GM19035 (cell line): Measurements from ENCODE around the gene SETD2.
"Not testable (repeated sequence)": the region's sequence is repeated elsewhere in the genome, so short reads cannot be mapped to it uniquely, and the experiment has no call there.

Source experiments
- ATAC-seq: cut with Tn5 transposase; IDR thresholded peaks from one replicate; pipeline ENCODE4 v1.9.1; 2021; ENCODE audit not compliant: unreplicated experiment

SETD2 gene, protein sequence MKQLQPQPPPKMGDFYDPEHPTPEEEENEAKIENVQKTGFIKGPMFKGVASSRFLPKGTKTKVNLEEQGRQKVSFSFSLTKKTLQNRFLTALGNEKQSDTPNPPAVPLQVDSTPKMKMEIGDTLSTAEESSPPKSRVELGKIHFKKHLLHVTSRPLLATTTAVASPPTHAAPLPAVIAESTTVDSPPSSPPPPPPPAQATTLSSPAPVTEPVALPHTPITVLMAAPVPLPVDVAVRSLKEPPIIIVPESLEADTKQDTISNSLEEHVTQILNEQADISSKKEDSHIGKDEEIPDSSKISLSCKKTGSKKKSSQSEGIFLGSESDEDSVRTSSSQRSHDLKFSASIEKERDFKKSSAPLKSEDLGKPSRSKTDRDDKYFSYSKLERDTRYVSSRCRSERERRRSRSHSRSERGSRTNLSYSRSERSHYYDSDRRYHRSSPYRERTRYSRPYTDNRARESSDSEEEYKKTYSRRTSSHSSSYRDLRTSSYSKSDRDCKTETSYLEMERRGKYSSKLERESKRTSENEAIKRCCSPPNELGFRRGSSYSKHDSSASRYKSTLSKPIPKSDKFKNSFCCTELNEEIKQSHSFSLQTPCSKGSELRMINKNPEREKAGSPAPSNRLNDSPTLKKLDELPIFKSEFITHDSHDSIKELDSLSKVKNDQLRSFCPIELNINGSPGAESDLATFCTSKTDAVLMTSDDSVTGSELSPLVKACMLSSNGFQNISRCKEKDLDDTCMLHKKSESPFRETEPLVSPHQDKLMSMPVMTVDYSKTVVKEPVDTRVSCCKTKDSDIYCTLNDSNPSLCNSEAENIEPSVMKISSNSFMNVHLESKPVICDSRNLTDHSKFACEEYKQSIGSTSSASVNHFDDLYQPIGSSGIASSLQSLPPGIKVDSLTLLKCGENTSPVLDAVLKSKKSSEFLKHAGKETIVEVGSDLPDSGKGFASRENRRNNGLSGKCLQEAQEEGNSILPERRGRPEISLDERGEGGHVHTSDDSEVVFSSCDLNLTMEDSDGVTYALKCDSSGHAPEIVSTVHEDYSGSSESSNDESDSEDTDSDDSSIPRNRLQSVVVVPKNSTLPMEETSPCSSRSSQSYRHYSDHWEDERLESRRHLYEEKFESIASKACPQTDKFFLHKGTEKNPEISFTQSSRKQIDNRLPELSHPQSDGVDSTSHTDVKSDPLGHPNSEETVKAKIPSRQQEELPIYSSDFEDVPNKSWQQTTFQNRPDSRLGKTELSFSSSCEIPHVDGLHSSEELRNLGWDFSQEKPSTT (N-terminal part only)

DNA sequence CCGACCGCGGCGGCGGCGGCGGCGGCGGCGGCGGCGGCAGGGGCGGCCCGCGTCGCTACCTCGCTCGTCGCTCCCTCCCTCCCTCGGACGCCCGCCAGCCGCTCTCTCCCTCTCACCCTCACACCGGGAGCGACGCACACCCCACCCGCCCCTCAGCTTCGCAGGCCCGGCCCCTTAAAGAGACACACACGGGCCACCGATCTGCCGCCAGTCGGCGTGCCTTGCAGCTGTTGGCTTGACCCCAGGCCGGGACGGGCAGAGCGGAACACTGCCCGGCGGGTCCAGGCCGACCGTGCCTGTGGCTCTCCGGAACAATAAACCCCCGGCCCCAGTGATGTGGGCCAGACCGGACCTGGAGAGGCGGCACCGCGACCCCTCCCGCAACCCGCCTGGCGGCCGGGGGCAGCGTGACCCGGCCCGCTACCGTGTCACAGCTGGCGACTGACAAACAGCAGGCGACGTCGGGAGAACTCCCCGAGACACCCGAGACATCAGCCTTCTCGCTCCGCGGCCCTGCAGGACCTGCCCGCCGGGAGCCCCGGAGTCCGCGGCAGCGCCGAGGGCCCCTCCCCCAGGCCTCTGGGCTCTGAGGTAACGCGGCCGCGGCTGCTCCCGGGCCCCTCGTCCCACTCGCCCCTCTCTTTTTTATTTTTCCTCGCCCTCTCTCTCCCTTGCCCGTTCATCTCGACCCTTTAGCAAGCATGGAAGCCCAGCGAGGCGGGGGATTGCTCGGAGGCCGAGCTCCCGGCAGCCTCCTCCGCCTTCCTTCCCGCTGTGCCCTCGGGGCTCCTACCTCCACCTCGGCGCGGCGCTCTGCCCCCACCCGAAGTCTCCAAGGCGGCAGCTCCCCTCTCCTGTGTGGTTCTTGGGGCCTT lies at the start of gene SETD2:
SETD2 (minus strand) TSS at position 107 of the 875 bp plus-strand sequence. CDS start 189 bp downstream, outside the sequence.
- peak; percentile 75 for ATAC-seq

DNA sequence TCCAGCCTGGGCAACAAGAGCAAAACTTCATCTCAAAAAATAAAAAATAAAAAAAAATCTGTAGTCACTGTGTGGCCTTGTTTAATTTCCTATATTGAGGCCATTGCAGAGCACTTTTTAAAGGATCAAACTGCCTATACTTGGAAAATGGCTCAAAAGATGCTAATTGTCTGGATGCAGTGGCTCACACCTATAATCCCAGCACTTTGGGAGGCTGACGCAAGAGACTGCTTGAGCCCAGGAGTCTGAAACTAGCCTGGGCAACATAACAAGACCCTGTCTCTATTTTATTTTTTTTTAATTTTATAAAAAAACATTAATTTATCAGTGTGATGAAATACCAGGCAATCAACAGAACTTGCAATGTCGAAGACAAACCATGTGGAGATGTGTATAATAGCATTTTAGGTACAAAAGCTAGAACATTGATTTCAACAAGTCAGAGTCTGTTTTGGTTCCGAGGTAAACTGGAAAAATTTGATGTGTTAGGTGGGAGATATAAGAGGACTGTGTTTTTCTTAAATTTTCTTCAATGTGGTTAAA lies 47.0 kb upstream of the SETD2 start:
- no peak for ATAC-seq

DNA sequence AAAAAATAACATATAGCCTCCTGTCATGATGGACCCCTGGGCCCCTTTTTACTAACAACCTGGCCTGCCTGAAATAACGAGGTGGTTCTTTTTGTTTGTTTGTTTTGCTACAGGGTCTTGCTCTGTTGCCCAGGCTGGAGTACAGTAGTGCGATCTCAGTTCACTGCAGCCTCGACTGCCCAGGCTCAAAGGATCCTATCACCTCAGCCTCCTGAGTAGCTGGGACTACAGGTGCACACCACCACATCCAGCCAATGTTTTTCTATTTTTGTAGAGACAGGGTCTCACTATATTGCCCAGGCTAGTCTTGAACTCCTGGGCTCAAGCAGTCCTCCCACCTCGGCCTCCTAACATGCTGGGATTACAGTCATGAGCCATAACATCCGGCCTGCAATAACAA lies 42.1 kb upstream of the SETD2 start:
- ATAC-seq = not testable (repeated sequence)

DNA sequence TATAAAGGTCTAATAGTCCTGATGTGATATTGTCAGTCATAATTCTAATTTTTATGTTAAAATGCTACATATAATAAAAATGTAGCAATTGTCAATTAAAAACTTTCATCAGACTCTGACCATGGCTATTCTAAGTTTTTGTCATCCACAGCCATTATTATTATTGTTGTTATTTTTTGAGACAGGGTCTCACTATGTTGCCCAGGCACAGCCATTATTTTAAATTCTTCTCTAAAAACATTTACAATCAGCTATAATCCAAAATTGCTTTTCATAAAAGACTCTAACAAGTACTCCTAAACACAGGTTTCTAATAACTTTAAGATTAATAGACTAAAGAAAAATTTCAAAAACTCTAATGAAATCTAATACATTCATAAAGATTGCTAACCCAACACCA lies 41.0 kb upstream of the SETD2 start:
- ATAC-seq = no peak

DNA sequence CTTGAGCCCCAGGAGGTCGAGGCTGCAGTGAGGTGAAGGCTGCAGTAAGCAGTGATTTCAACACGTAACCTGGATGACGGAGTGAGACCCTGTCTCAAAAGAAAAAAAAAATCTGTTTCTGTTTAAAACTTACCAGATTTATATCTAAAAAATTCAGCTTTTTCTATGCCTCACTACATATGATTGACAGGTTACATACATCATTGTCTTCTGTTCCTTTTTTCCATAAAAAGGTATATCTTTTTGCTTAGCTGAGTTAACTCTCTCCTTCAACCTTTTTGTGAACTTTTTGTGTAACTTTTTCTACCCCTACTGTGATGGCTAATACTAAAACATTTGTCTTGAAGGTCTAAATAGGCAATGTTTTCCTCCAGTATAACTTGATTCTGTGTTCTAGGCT lies 38.6 kb upstream of the SETD2 start:
- no peak for ATAC-seq

DNA sequence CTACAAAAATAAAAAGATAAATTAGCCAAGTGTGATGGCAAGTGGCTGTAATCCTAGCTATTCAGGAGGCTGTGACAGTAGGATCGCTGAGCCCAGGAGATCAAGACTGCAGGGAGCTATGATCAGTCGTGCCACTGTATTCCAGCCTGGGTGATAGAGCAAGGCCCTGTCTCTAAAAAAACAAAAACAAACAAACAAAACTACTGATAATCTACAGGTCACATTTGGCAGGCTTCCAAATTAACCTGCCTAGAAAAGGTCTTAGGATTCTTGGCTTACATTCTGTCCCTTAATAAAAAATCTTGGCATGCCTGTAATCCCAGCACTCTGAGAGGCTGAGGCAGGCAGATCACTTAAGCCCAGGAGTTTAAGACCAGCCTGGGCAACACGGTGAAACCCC lies 33.4 kb upstream of the SETD2 start:
- no peak for ATAC-seq

DNA sequence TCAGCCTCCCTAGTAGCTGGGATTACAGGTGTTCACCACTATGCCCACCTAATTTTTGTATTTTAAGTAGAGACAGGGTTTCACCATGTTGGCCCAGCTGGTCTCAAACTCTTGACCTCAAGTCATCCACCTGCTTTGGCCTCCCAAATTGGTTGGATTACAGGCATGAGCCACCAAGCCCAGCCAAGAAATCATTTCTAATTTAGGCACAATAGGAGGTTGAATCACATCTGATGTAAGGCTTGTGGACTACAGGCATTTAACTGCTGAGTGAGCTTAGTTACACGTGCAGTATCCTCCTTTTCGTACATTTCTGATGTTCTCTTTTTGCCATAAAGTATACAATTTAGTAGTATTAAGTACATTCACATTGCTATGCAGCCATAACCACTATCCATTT lies 31.1 kb upstream of the SETD2 start:
- no peak for ATAC-seq

DNA sequence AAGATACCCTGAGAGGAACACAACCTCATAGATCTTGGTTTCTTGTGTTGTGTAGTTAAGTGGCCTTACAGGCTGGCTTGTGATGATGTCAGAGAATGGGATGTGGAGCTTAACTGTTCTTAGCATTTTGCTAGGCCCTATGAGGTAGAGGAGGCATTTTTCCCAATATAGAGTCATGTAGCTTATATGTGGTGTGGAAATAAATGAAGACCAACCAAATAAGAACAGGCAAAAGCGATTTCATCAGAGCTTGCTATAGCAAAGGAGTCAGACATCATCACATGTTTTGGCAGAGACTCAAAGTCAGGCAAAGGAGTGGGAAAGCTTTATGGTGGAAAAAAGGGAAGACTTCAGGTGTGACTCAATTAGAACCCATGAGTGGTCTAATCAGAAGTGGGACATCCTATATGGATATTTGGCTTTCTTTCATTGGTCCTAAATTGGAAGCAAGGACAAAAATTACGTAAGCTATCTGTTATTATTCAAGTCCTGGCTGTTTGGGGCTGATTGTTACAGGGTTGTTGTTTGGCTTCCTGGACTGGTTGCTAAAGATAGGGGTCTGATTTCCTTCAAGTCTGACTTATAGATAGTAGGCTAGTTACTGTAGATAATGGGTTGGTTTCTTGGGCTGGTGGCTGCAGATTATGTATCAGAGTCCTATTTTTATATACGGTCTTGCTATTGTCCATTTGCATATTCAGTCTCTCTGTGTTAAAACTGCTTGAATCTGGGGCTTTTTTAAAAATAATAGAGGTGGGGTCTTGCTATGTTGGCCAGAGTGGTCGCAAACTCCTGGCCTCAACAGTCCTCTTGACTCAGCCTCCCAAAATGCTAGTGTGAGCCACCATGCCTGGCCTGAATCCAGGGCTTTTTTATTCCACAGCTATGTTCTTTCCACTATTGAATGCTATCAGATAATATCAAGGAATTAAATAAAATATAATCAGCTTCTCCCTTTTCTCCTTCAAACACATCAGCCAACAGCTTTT lies 30.3 kb upstream of the SETD2 start:
- no peak for ATAC-seq

DNA sequence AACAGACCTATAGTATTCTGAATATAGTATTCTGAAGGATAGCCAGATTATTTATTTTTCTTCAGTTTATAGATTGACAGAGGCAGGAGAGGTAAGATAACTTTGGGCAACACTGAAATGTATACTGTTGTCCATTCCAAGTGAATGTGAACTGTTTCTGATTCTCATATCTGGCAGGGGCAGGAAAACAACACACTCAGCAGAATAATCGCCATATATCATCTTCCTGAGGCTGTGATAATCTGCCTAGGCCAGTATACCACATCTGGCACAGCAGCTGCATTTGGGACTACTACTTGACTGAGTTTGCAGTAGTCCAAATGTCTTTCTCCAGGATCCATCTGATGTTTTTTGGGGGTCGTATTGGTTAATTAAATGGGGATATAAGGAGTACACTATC lies 22.4 kb upstream of the SETD2 start:
- no peak for ATAC-seq

DNA sequence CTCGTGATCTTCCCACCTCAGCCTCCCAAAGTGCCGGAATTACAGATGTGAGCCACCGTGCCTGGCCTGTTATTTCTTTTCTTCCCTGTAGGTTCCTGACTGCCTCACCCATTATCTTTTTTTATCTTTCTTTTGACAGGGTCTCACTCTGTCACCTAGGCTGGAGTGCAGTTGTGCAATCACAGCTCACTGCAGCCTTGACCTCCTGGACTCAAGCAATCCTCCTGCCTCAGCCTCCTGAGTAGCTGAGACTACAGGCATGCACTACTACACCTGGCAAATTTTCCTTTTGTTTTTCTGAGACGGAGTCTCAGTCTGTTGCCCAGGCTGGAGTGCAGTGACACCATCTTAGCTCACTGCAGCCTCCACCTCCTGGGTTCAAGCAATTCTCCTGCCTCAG lies 17.8 kb upstream of the SETD2 start:
- ATAC-seq = not testable (repeated sequence)

DNA sequence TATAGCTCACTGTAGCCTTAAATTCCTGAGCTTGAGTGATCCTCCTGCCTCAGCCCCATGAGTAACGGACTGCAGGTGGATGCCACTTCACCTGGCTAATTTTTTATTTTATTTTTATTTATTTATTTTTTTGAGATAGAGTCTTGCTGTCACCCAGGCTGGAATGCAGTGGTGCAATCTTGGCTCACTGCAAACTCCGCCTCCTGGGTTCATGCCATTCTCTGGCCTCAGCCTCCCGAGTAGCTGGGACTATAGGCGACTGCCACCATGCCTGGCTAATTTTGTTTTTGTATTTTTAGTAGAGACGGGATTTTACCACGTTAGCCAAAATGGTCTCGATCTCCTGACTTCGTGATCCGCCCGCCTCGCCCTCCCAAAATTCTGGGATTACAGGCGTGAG lies 16.1 kb upstream of the SETD2 start:
- not testable (repeated sequence) for ATAC-seq

DNA sequence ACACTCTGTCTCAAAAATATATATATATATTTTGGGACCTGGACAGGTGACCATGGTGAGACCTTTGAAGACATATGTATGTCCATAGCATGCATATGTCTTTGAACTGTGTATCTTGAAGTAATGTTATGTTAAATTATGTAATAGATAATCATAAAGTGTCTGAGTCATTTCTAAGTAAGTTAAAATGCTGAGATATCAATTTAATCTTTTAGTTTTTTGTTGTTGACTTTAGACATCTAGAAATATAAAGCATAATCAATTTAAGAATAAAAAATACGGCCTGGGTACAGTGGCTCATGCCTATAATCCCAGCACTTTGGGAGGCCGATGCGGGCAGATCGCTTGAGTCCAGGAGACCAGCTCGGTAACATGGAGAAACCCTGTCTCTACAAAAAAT lies 12.7 kb upstream of the SETD2 start:
- ATAC-seq = no peak

DNA sequence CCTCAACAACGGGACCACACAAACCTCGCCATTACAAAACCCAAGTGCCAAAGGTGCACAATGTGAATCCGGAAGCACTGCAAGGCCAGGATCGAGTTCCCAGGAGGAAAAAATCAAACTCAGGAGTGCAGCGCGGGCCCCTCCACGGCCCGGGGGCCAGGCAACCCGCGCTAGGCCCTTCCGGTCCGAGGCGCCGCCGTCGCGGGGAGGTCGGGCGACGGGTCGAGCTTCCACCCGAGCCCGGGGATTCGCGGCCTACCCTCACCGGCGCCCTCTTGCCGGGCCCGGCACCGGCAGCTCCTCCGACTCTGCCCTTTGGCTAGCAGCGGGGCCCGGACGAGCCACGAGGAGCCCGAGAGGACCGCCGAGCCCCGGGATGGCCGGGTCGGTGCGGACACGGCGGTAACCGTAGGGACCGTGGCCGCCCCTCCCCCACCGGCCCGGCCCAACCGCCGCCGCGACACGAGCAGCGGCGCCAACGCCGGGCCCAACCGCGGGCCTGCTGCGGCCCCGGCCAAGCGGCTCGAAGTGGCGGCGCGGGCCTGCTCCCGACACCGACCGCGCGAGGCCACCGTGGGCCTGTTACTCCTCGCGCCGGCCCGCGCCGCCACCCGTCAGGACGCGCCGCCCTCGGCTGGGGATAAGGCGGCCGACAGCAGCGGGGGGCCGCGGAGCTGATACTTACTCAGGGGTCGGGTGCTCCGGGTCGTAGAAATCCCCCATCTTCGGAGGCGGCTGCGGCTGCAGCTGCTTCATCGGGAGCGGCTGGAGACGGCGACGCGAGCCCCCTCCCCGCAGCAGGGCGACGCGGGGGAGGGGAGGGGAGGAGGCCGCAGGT lies 525 bp downstream of the SETD2 start:
- peak; percentile 28 for ATAC-seq

DNA sequence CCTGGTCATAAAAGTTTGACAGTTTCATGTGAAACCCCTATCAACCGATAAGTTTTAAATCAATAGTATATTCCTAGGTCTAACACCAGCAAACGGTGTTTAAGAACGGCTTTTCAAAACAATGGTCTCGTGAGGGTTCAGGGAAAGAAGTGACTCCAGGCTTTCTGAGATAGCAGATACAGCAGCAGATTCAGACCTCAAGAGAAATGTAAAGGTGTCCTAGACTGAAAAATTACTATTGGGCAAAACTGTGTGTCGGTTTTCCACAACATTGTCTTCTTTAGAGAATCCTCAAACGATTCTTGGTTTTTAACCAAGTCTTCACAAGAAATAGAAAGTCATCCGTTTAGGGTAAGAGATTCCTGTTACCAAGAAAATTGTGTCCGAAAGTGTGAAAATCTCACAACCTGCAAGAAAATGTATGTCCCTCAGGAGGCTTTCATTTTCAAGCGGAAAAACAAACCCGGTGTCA lies 1.2 kb downstream of the SETD2 start:
- no peak for ATAC-seq

DNA sequence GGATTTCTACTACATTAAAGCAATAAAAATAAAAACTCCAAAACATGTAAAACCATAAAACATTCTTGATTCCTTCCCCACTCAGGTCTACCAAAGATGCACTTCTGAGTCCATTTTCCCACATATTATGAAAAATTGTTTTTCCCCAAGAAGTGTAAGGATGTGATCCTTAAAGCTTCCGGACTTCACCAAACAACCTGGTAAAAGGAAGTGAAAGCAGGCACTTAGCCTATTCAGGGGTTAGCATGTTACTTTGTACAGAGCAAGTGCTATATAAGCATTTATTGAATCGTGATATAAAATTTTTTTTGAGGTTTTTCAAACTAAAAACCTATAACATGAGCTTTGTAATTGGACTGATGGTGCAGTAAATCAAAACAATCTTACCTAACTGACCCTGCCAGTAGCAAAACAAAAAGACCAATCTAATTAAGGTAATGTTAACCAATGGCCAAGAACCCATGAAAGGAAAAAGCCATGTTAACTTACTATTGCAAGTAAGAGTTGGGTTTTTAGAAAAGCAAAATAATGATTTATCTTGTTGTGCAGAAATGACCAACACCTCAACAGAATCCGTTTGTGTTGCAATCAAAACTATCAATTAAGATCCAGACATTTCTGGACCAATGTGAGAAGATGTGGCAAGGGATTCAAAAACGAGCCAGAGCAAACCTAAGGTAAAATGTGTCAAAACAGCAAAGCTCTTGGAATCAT lies 1.8 kb downstream of the SETD2 start:
- no peak for ATAC-seq

DNA sequence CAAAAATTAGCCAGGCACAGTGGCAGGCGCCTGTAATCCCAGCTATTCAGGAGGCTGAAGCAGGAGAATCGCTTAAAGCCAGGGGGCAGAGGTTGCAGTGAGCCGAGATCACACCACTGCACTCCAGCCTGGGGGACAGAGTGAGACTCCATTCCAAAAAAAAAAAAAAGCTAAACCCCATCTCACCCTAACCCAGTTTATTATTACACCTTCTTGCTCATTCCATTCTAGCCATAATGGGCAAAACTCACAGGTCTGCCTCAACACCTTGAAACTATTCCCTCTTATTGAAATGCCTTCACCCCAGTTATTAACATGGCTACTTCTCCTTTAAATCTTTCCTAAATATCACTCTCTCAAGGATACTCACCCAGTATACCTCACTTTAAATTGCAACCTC lies 4.1 kb downstream of the SETD2 start:
- no peak for ATAC-seq

DNA sequence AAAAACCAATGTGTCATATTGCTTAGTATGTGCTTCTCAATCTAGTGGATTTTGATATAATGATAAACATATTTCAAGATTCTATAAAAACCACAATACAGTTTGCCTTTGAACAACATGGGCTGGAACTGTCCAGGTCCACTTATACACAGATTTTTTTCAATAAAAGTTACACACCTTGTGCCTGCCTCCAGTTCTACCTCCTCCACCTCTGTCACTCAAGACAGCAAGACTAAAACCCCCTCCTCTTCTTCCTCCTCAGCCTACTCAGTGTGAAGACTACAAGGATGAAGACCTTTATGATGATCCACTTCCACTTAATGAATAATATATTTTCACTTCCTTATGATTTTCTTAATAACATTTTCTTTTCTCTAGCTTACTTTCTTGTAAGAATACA lies 5.7 kb downstream of the SETD2 start:
- no peak for ATAC-seq
